Liver (tissue), 9 donors: Measurements from ENCODE around the gene RASEF. TPM values are rescaled to one million over a fixed set of nuclear protein-coding genes. Genes with fewer than 3 reads are reported as not detected.

ENCODE experiments used
- DNase-seq: peaks from one replicate; pipeline ENCODE4 v3.0.0-alpha.2; 2017; ENCODE audit warnings: low spot score
- H3K27ac ChIP-seq, 2 donors: one replicate each; pipeline ENCODE4 v1.7.0; 2013; ENCODE audit warnings: inconsistent platforms in 2 of 2, low read length in 2 of 2, control low read depth in 1 of 2, low read depth in 1 of 2, mild to moderate bottlenecking in 1 of 2
- H3K27me3 ChIP-seq, 4 donors: one replicate each; pipeline versions ENCODE4 v1.6.1 to v1.7.0; 2013; ENCODE audit warnings: low read length in 3 of 4, inconsistent platforms in 1 of 4, mild to moderate bottlenecking in 1 of 4, moderate library complexity in 1 of 4; ENCODE audit not compliant: control insufficient read depth in 4 of 4, insufficient read depth in 4 of 4
- H3K36me3 ChIP-seq, 4 donors: one replicate each; pipeline versions ENCODE4 v1.6.1 to v1.7.0; 2013; ENCODE audit warnings: low read length in 3 of 4, mild to moderate bottlenecking in 3 of 4, low read depth in 1 of 4, moderate library complexity in 1 of 4; ENCODE audit not compliant: control insufficient read depth in 4 of 4, insufficient read depth in 3 of 4
- H3K4me1 ChIP-seq, 4 donors: one replicate each; pipeline versions ENCODE4 v1.6.1 to v1.7.0; 2013; ENCODE audit warnings: low read length in 3 of 4, mild to moderate bottlenecking in 3 of 4, moderate library complexity in 1 of 4; ENCODE audit not compliant: control insufficient read depth in 4 of 4, insufficient read depth in 4 of 4
- H3K4me3 ChIP-seq, 3 donors: one replicate each; pipeline versions ENCODE4 v1.6.1 to v1.7.0; 2013; ENCODE audit warnings: low read length in 3 of 3, control low read depth in 1 of 3, low read depth in 1 of 3, mild to moderate bottlenecking in 1 of 3
- H3K9ac ChIP-seq, 2 donors: one replicate each; pipeline ENCODE4 v1.7.0; 2013; ENCODE audit warnings: low read length in 2 of 2, mild to moderate bottlenecking in 2 of 2, moderate library complexity in 2 of 2, control low read depth in 1 of 2, low read depth in 1 of 2
- H3K9me3 ChIP-seq, 4 donors: one replicate each; pipeline versions ENCODE4 v1.6.1 to v1.7.0; 2013; ENCODE audit warnings: low read length in 3 of 4; ENCODE audit not compliant: control insufficient read depth in 4 of 4
- ATF3 ChIP-seq: IDR thresholded peaks from 2 replicates; pipeline ENCODE4 v1.6.1; 2016; ENCODE audit warnings: antibody characterized with exemption
- CTCF ChIP-seq: fragments of 150-350 bp; IDR thresholded peaks from 2 replicates; pipeline ENCODE4 v1.5.1; 2017; ENCODE audit warnings: improper control_type of control experiment, low read depth, low read length; ENCODE audit not compliant: missing input control
- EGR1 ChIP-seq, 2 donors: IDR thresholded peaks; 2 replicates each; pipeline ENCODE4 v1.6.1; 2016 to 2018; ENCODE audit warnings: antibody characterized with exemption in 2 of 2, low read depth in 2 of 2
- FOXA1 ChIP-seq: IDR thresholded peaks from 2 replicates; pipeline ENCODE4 v1.6.1; 2016; ENCODE audit warnings: antibody characterized with exemption
- FOXA2 ChIP-seq: IDR thresholded peaks from 2 replicates; pipeline ENCODE4 v1.6.1; 2016; ENCODE audit warnings: antibody characterized with exemption
- GABPA ChIP-seq, 2 donors: IDR thresholded peaks in 1 of 2; conservative IDR thresholded peaks in 1 of 2; 2 replicates each; pipeline ENCODE4 v1.6.1; 2016; ENCODE audit warnings: antibody characterized with exemption in 2 of 2, mild to moderate bottlenecking in 1 of 2, moderate library complexity in 1 of 2
- HNF4A ChIP-seq, 2 donors: conservative IDR thresholded peaks; 2 replicates each; pipeline ENCODE4 v1.6.1; 2016; ENCODE audit warnings: antibody characterized with exemption in 2 of 2, mild to moderate bottlenecking in 2 of 2
- HNF4G ChIP-seq: IDR thresholded peaks from 2 replicates; pipeline ENCODE4 v1.6.1; 2016; ENCODE audit warnings: antibody characterized with exemption
- JUND ChIP-seq, 2 donors: IDR thresholded peaks; 2 replicates each; pipeline ENCODE4 v1.6.1; 2016; ENCODE audit warnings: antibody characterized with exemption in 2 of 2
- MAX ChIP-seq: IDR thresholded peaks from 2 replicates; pipeline ENCODE4 v1.6.1; 2016; ENCODE audit warnings: antibody characterized with exemption
- NR2F2 ChIP-seq: IDR thresholded peaks from 2 replicates; pipeline ENCODE4 v1.6.1; 2016; ENCODE audit warnings: antibody characterized with exemption
- RAD21 ChIP-seq, 2 donors: IDR thresholded peaks; 2 replicates each; pipeline ENCODE4 v1.6.1; 2016; ENCODE audit warnings: antibody characterized with exemption in 2 of 2, mild to moderate bottlenecking in 2 of 2
- REST ChIP-seq: IDR thresholded peaks from 2 replicates; pipeline ENCODE4 v1.6.1; 2016; ENCODE audit warnings: antibody characterized with exemption, mild to moderate bottlenecking
- RXRA ChIP-seq, 2 donors: IDR thresholded peaks; 2 replicates each; pipeline ENCODE4 v1.6.1; 2017 to 2018; ENCODE audit warnings: antibody characterized with exemption in 2 of 2, mild to moderate bottlenecking in 1 of 2
- SP1 ChIP-seq: IDR thresholded peaks from 2 replicates; pipeline ENCODE4 v1.6.1; 2018; ENCODE audit warnings: antibody characterized with exemption, mild to moderate bottlenecking
- TAF1 ChIP-seq: conservative IDR thresholded peaks from 2 replicates; pipeline ENCODE4 v1.6.1; 2016; ENCODE audit warnings: antibody characterized with exemption, mild to moderate bottlenecking
- YY1 ChIP-seq: IDR thresholded peaks from 2 replicates; pipeline ENCODE4 v1.6.1; 2016; ENCODE audit warnings: antibody characterized with exemption, mild to moderate bottlenecking
- WGBS: extraction: QIAGEN DNeasy Blood & Tissue Kit; methylation state at CpG from one replicate; pipeline ENCODE4 v1.1.7; 2013; 5-methylcytosine and 5-hydroxymethylcytosine counted together
- polyA plus RNA-seq, 2 donors: library from polyadenylated mRNA; stranded (reverse) in 1 of 2; unstranded in 1 of 2; fragments of 200-250 nt in 1 of 2; fragments of >200 nt in 1 of 2; fragmentation: Nextera tagmentation in 1 of 2; extraction: Ambion mirVana in 1 of 2; gene quantifications; one replicate each; pipeline versions ENCODE4 v1.2.1 to v1.2.3, GENCODE V29; 2013 to 2015
- total RNA-seq, 2 donors: library from RNA; depleted of rRNA; stranded (reverse); fragments of >200 nt; gene quantifications; one replicate each; pipeline ENCODE4 v1.2.3, GENCODE V29; 2014
- TF ChIP-seq, protein P1 (sequence below): IDR thresholded peaks from 2 replicates; pipeline ENCODE4 v1.6.1; 2016; ENCODE audit warnings: antibody characterized with exemption
- donor health status: healthy.
- donor health status: healthy.
- donor health status: healthy.
- donor health status: healthy.
- donor health status: healthy.

Gene RASEF
- total and polyA plus RNA-seq, 4 donors, result 0.14 to 1.5 (median 0.39) TPM

GRCh38 chr9:83036043-83036442, 26.9 kb downstream of the RASEF start:
- no peaks in the 10 kb centered on the region for H3K4me1 ChIP-seq
- H3K4me3 ChIP-seq, result no peak overlapping the region
- TF ChIP-seq ATF3 (no peak), RAD21 (IDR thresholded peaks at IDR 0.05) (no peak), MAX (no peak), HNF4G (no peak), SP1 (no peak), CTCF (no peak), NR2F2 (no peak), YY1 (no peak), HNF4A (conservative IDR thresholded peaks at IDR 0.05) (no peak), FOXA2 (no peak), TAF1 (no peak), JUND (IDR thresholded peaks at IDR 0.05) (no peak), EGR1 (IDR thresholded peaks at IDR 0.05; ENCODE audit: low read depth in 2 of 2) (no peak), FOXA1 (no peak), REST (no peak), RXRA (IDR thresholded peaks at IDR 0.05) (no peak), GABPA (IDR thresholded peaks at IDR 0.05 in 1 of 2, conservative IDR thresholded peaks at IDR 0.05 in 1 of 2) (no peak)
- TF ChIP-seq, protein P1, sequence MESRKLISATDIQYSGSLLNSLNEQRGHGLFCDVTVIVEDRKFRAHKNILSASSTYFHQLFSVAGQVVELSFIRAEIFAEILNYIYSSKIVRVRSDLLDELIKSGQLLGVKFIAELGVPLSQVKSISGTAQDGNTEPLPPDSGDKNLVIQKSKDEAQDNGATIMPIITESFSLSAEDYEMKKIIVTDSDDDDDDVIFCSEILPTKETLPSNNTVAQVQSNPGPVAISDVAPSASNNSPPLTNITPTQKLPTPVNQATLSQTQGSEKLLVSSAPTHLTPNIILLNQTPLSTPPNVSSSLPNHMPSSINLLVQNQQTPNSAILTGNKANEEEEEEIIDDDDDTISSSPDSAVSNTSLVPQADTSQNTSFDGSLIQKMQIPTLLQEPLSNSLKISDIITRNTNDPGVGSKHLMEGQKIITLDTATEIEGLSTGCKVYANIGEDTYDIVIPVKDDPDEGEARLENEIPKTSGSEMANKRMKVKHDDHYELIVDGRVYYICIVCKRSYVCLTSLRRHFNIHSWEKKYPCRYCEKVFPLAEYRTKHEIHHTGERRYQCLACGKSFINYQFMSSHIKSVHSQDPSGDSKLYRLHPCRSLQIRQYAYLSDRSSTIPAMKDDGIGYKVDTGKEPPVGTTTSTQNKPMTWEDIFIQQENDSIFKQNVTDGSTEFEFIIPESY, result no peak
- H3K9ac ChIP-seq, result no peak overlapping the region
- H3K27ac ChIP-seq, result no peak overlapping the region
- WGBS, result 75% methylated on average over 2 of the region's 2 CpGs
- H3K9me3 ChIP-seq, result no peaks in the 10 kb centered on the region
- no peaks in the 10 kb centered on the region for H3K27me3 ChIP-seq
- DNase-seq, result no peak
- H3K36me3 ChIP-seq, result no peaks in the 10 kb centered on the region

DNA sequence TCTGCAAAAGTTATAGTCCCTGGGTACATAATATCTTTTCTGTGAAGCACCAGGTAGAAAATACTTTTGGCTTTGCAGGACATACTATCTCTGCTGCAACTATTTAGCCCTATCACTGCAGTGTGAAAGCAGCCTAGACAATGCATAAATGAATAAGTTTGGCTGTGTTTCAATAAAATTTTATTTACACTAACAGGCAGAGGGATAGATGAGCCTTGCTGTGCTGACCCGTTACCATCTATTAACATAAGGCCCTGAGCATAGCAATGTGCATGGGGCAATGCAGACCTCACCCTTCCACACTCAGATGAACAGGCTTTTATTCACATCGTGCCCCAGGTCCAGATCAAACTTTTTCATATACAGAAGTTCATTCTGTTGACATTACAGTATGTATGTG, 27.8 kb downstream of the RASEF start:
- no peak for DNase-seq
- H3K27ac ChIP-seq, result no peak overlapping the region
- no peak overlapping the region for H3K4me3 ChIP-seq
- no peak overlapping the region for H3K9ac ChIP-seq
- no peaks in the 10 kb centered on the region for H3K36me3 ChIP-seq
- TF ChIP-seq EGR1 (IDR thresholded peaks at IDR 0.05; ENCODE audit: low read depth in 2 of 2) (no peak), JUND (IDR thresholded peaks at IDR 0.05) (no peak), FOXA1 (no peak), ATF3 (no peak), RAD21 (IDR thresholded peaks at IDR 0.05) (no peak), SP1 (no peak)
- H3K4me1 ChIP-seq, result no peaks in the 10 kb centered on the region
- no peaks in the 10 kb centered on the region for H3K27me3 ChIP-seq
- no peaks in the 10 kb centered on the region for H3K9me3 ChIP-seq
- 84% methylated on average over 2 of the region's 2 CpGs for WGBS
